ENCODE data around the gene BUD23.
"Not testable (repeated sequence)": the region's sequence is repeated elsewhere in the genome, so short reads cannot be mapped to it uniquely, and the experiment has no call there.

BUD23 gene

GRCh38 chr7:73719806-73720169 lies 36.4 kb downstream of the BUD23 start:
- DNase-seq = peak; percentile 74

- not testable (repeated sequence) for DNase-seq
Observed at GRCh38 chr7:73720443-73720842, 37.0 kb downstream of the BUD23 start.

GRCh38 chr7:73721377-73721817 lies 38.0 kb downstream of the BUD23 start:
- DNase-seq = peak; percentile 76

GRCh38 chr7:73722182-73722581 lies 38.8 kb downstream of the BUD23 start:
- DNase-seq = not testable (repeated sequence)

- DNase-seq = no peak
Observed at GRCh38 chr7:73722785-73723184, 39.4 kb downstream of the BUD23 start.

GRCh38 chr7:73723813-73724212 lies 40.4 kb downstream of the BUD23 start:
- no peak for DNase-seq

- DNase-seq = no peak
Observed at GRCh38 chr7:73726083-73726466, 42.7 kb downstream of the BUD23 start.

- no peak for DNase-seq
Observed at GRCh38 chr7:73727952-73728351, 44.6 kb downstream of the BUD23 start.

GRCh38 chr7:73728551-73728950 lies 45.2 kb downstream of the BUD23 start:
- DNase-seq = no peak

GRCh38 chr7:73730485-73730884 lies 47.1 kb downstream of the BUD23 start:
- DNase-seq = no peak

- DNase-seq = no peak
Observed at GRCh38 chr7:73732397-73732796, 49.0 kb downstream of the BUD23 start.

- DNase-seq = peak; percentile 86
Observed at GRCh38 chr7:73734619-73735527, 51.5 kb downstream of the BUD23 start.

- DNase-seq = no peak
Observed at GRCh38 chr7:73735528-73735905, 52.1 kb downstream of the BUD23 start.

- no peak for DNase-seq
Observed at GRCh38 chr7:73736885-73737284, 53.5 kb downstream of the BUD23 start.

- DNase-seq = no peak
Observed at GRCh38 chr7:73737491-73738219, 54.3 kb downstream of the BUD23 start.

- DNase-seq = peak; percentile 32
Observed at GRCh38 chr7:73738220-73738611, 54.8 kb downstream of the BUD23 start.

- DNase-seq = peak; percentile 95
Observed at GRCh38 chr7:73738612-73739386, 55.4 kb downstream of the BUD23 start, which contains the start of gene ABHD11. TSS of gene ABHD11 (minus strand) at chr7:73738802. CDS start at chr7:73738770, 32 bp downstream.

- DNase-seq = peak; percentile 57
Observed at GRCh38 chr7:73739387-73739767, 56.0 kb downstream of the BUD23 start.

GRCh38 chr7:73740212-73740611 lies 56.8 kb downstream of the BUD23 start:
- no peak for DNase-seq

GRCh38 chr7:73740771-73741170 lies 57.4 kb downstream of the BUD23 start:
- DNase-seq = peak; percentile 18

GRCh38 chr7:73741600-73741999 lies 58.2 kb downstream of the BUD23 start:
- peak; percentile 93 for DNase-seq

GRCh38 chr7:73742338-73742752 lies 58.9 kb downstream of the BUD23 start:
- DNase-seq = peak; percentile 44

Data from NCI-H2171 treated with DMSO at 0.1 percent for 48 hours (cell line).